H1 (cell line): ENCODE results near the gene MAPT. TPM values are rescaled to one million over a fixed set of nuclear protein-coding genes. Genes with fewer than 3 reads are reported as not detected.

Source experiments
- CTCF ChIA-PET: fragments of 300-600 bp; sonication (Branson Sonifier 250); formaldehyde crosslinking; loops from one replicate; lab custom pipeline; 2021; ENCODE audit not compliant: partially characterized antibody; lab: Charles Lee
- POLR2A ChIA-PET: fragments of 300-600 bp; sonication (Branson Sonifier 250); formaldehyde crosslinking; loops from one replicate; lab custom pipeline; 2021; ENCODE audit warnings: inconsistent platforms; ENCODE audit not compliant: partially characterized antibody; lab: Charles Lee
- DNase-seq, 2 experiments: peaks; one replicate each; pipeline versions ENCODE4 v3.0.0 to v3.0.0-alpha.2; 2010 to 2022; ENCODE audit warnings: low spot score in 2 of 2, low read depth in 1 of 2, mixed read lengths in 1 of 2
- FAIRE-seq: peaks from 2 replicates; lab custom pipeline; 2011; peaks lifted over from hg19 to GRCh38; lab: Jason Lieb, UNC
- H2AFZ ChIP-seq: 2 replicates; pipeline ENCODE4 v1.8.1; 2012; ENCODE audit warnings: low read length, inconsistent platforms
- H2AK5ac ChIP-seq: 2 replicates; pipeline ENCODE4 v1.6.1; 2013; ENCODE audit warnings: low read depth, low read length
- H2BK120ac ChIP-seq: replicated peaks from 2 replicates; pipeline ENCODE3; 2013; ENCODE audit warnings: low read depth, low read length, inconsistent platforms
- H2BK12ac ChIP-seq: 2 replicates; pipeline ENCODE4 v1.6.1; 2013; ENCODE audit warnings: low read depth, low read length
- H2BK15ac ChIP-seq: 2 replicates; pipeline ENCODE4 v1.6.1; 2013; ENCODE audit warnings: low read length
- H2BK20ac ChIP-seq: 2 replicates; pipeline ENCODE4 v1.6.1; 2013; ENCODE audit warnings: low read length
- H2BK5ac ChIP-seq: 2 replicates; pipeline ENCODE4 v1.6.1; 2013; ENCODE audit warnings: low read depth, low read length
- H3K14ac ChIP-seq: 2 replicates; pipeline ENCODE4 v1.6.1; 2013; ENCODE audit warnings: inconsistent platforms; ENCODE audit not compliant: insufficient read length
- H3K18ac ChIP-seq: 2 replicates; pipeline ENCODE4 v1.6.1; 2013; ENCODE audit warnings: low read length; ENCODE audit errors: extremely low read depth
- H3K23ac ChIP-seq: 2 replicates; pipeline ENCODE4 v1.6.1; 2013; ENCODE audit warnings: inconsistent platforms; ENCODE audit not compliant: insufficient read length
- H3K23me2 ChIP-seq: 2 replicates; pipeline ENCODE4 v1.6.1; 2013; ENCODE audit warnings: low read depth, low read length
- H3K27ac ChIP-seq: 2 replicates; pipeline ENCODE4 v1.6.1; 2011; ENCODE audit warnings: low read depth, low read length, inconsistent platforms
- H3K27me3 ChIP-seq, 4 experiments: replicated peaks in 1 of 4; 1 replicate in 1 of 4; 2 replicates in 3 of 4; pipeline versions ENCODE4 v1.6.1 to v1.8.1; 2011 to 2013; ENCODE audit warnings: low read length in 3 of 4, mild to moderate bottlenecking in 3 of 4, inconsistent platforms in 2 of 4, mixed read lengths in 2 of 4, moderate library complexity in 1 of 4; ENCODE audit not compliant: control insufficient read depth in 3 of 4, insufficient read depth in 3 of 4; ENCODE audit errors: extremely low read depth in 1 of 4
- H3K36me3 ChIP-seq, 4 experiments: 2 replicates each; pipeline versions ENCODE4 v1.6.1 to v1.8.1; 2011 to 2013; ENCODE audit warnings: mild to moderate bottlenecking in 4 of 4, low read length in 3 of 4, moderate library complexity in 2 of 4, control low read depth in 1 of 4, inconsistent platforms in 1 of 4; ENCODE audit not compliant: insufficient read depth in 4 of 4, control insufficient read depth in 2 of 4
- H3K4ac ChIP-seq: replicated peaks from 2 replicates; pipeline ENCODE3; 2013; ENCODE audit warnings: low read length, low read depth, mixed read lengths, inconsistent platforms; ENCODE audit not compliant: insufficient read length
- H3K4me1 ChIP-seq, 4 experiments: replicated peaks in 1 of 4; 1 replicate in 1 of 4; 2 replicates in 3 of 4; pipeline versions ENCODE4 v1.6.1 to v1.8.1; 2011 to 2013; ENCODE audit warnings: low read length in 3 of 4, inconsistent platforms in 2 of 4, mixed read lengths in 1 of 4; ENCODE audit not compliant: insufficient read depth in 4 of 4, control insufficient read depth in 3 of 4
- H3K4me2 ChIP-seq, 2 experiments: 2 replicates each; pipeline versions ENCODE4 v1.6.1 to v1.8.1; 2011 to 2013; ENCODE audit warnings: low read depth in 2 of 2, low read length in 2 of 2, control low read depth in 1 of 2, inconsistent platforms in 1 of 2, mild to moderate bottlenecking in 1 of 2; ENCODE audit not compliant: insufficient read depth in 1 of 2
- H3K4me3 ChIP-seq, 4 experiments: fragments of 200-600, 300-600 bp in 1 of 4; sonication (generic), shearing (Covaris generic), sonication (Bioruptor Twin) in 1 of 4; 2 replicates each; pipeline versions ENCODE4 v1.5.1 to v1.8.1; 2011 to 2016; ENCODE audit warnings: low read length in 4 of 4, low read depth in 3 of 4, control low read depth in 2 of 4, inconsistent platforms in 2 of 4, mild to moderate bottlenecking in 2 of 4, mixed read lengths in 1 of 4, moderate library complexity in 1 of 4; ENCODE audit not compliant: insufficient read depth in 2 of 4; ENCODE audit errors: extremely low read depth in 1 of 4
- H3K56ac ChIP-seq: replicated peaks from 2 replicates; pipeline ENCODE3; 2013; ENCODE audit warnings: low read depth, mild to moderate bottlenecking, mixed read lengths, low read length, inconsistent platforms; ENCODE audit not compliant: insufficient read length
- H3K79me1 ChIP-seq: 2 replicates; pipeline ENCODE4 v1.6.1; 2013; ENCODE audit warnings: low read depth, low read length, control low read depth
- H3K79me2 ChIP-seq, 2 experiments: 2 replicates each; pipeline versions ENCODE4 v1.6.1 to v1.8.1; 2012 to 2013; ENCODE audit warnings: low read length in 2 of 2, mild to moderate bottlenecking in 2 of 2, inconsistent platforms in 1 of 2; ENCODE audit not compliant: insufficient read depth in 2 of 2, control insufficient read depth in 1 of 2
- H3K9ac ChIP-seq, 4 experiments: replicated peaks in 1 of 4; 1 replicate in 1 of 4; 2 replicates in 3 of 4; pipeline versions ENCODE4 v1.6.1 to v1.8.1; 2011 to 2013; ENCODE audit warnings: low read depth in 3 of 4, low read length in 3 of 4, control low read depth in 2 of 4, mild to moderate bottlenecking in 2 of 4, moderate library complexity in 2 of 4, inconsistent platforms in 1 of 4; ENCODE audit errors: extremely low read depth in 1 of 4
- H3K9me3 ChIP-seq, 2 experiments: 2 replicates each; pipeline versions ENCODE4 v1.6.1 to v1.8.1; 2012 to 2013; ENCODE audit warnings: mild to moderate bottlenecking in 2 of 2, moderate library complexity in 2 of 2, control low read depth in 1 of 2, inconsistent platforms in 1 of 2, low read depth in 1 of 2, low read length in 1 of 2, mixed read lengths in 1 of 2; ENCODE audit not compliant: insufficient read depth in 2 of 2
- H4K20me1 ChIP-seq, 2 experiments: replicated peaks in 1 of 2; 2 replicates each; pipeline versions ENCODE3 to v1.8.1; 2011 to 2013; ENCODE audit warnings: inconsistent platforms in 2 of 2, low read length in 2 of 2, mild to moderate bottlenecking in 1 of 2; ENCODE audit not compliant: insufficient read depth in 2 of 2, control insufficient read depth in 1 of 2
- H4K5ac ChIP-seq: 2 replicates; pipeline ENCODE4 v1.6.1; 2013; ENCODE audit warnings: low read length, low read depth, mixed read lengths, inconsistent platforms; ENCODE audit not compliant: insufficient read length
- H4K8ac ChIP-seq: 2 replicates; pipeline ENCODE4 v1.8.0; 2013; ENCODE audit warnings: mild to moderate bottlenecking, moderate library complexity, low read length, inconsistent platforms; ENCODE audit not compliant: insufficient read depth; ENCODE audit errors: extremely low read depth
- H4K91ac ChIP-seq: replicated peaks from 2 replicates; pipeline ENCODE3; 2013; ENCODE audit warnings: low read length, mixed read lengths, inconsistent platforms; ENCODE audit not compliant: insufficient read length
- BRCA1 ChIP-seq: IDR thresholded peaks from 2 replicates; pipeline ENCODE4 v1.6.1; 2012; ENCODE audit warnings: low read depth, low read length, improper control_type of control experiment
- CREB1 ChIP-seq: IDR thresholded peaks from 2 replicates; pipeline ENCODE4 v1.6.1; 2012; ENCODE audit warnings: inconsistent platforms
- EGR1 ChIP-seq: IDR thresholded peaks from 2 replicates; pipeline ENCODE4 v1.6.1; 2011; ENCODE audit warnings: low read depth, low read length, borderline replicate concordance
- HDAC2 ChIP-seq, 2 experiments: fragments of 300-600 bp in 1 of 2; sonication (generic) in 1 of 2; IDR thresholded peaks; 2 replicates each; pipeline ENCODE4 v1.6.1; 2011 to 2012; ENCODE audit warnings: low read depth in 2 of 2, low read length in 2 of 2, mild to moderate bottlenecking in 2 of 2, moderate library complexity in 2 of 2, borderline replicate concordance in 1 of 2, inconsistent platforms in 1 of 2
- KDM4A ChIP-seq: IDR thresholded peaks from one replicate; pipeline ENCODE4 v1.7.1; 2012; ENCODE audit warnings: low read depth, mild to moderate bottlenecking, moderate library complexity, low read length, inconsistent platforms; ENCODE audit not compliant: severe bottlenecking
- MAFK ChIP-seq: IDR thresholded peaks from 2 replicates; pipeline ENCODE4 v1.6.1; 2012; ENCODE audit warnings: low read depth, mild to moderate bottlenecking, improper control_type of control experiment, low read length
- RBBP5 ChIP-seq: IDR thresholded peaks from 2 replicates; pipeline ENCODE4 v1.7.1; 2012; ENCODE audit warnings: low read depth, mild to moderate bottlenecking, inconsistent platforms, low read length, moderate library complexity, borderline replicate concordance
- TBP ChIP-seq: IDR thresholded peaks from 2 replicates; pipeline ENCODE4 v1.6.1; 2011; ENCODE audit warnings: low read depth, low read length, improper control_type of control experiment
- WGBS, 2 experiments: shearing (Covaris generic) in 1 of 2; methylation state at CpG; one replicate each; pipeline versions ENCODE4 v1.1.6 to v1.1.7; 2013 to 2015; ENCODE audit warnings: low lambda C conversion rate in 2 of 2, mixed read lengths in 2 of 2, inconsistent platforms in 1 of 2, low coverage in 1 of 2, missing lambda C conversion rate in 1 of 2; ENCODE audit not compliant: insufficient replicate concordance in 2 of 2, insufficient coverage in 1 of 2, insufficient read length in 1 of 2; ENCODE audit errors: extremely low coverage in 1 of 2, missing lambda C conversion rate in 1 of 2; 5-methylcytosine and 5-hydroxymethylcytosine counted together
- polyA plus RNA-seq, 7 experiments: library from polyadenylated mRNA; depleted of rRNA in 3 of 7; stranded (reverse) in 5 of 7; unstranded in 2 of 7; fragments of >200 nt in 5 of 7; fragments of 200-250 nt in 2 of 7; gene quantifications; 1 replicate in 5 of 7; 2 replicates in 1 of 7; 4 replicates in 1 of 7; pipeline versions ENCODE4 v1.2.1 to v1.2.3, GENCODE V29; 2011 to 2013; ENCODE audit warnings: missing spikeins in 2 of 7, mixed read lengths in 2 of 7
- total RNA-seq: library from RNA; stranded (reverse); fragmentation: NEBNext Ultra II Directional; extraction: Animal tissue kit (Norgen Biotek cat#: 25700); gene quantifications from 2 replicates; pipeline ENCODE4 v1.2.1, GENCODE V29; 2021
- TF ChIP-seq, protein P1 (sequence below): IDR thresholded peaks from 2 replicates; pipeline ENCODE4 v1.6.1; 2012; ENCODE audit warnings: low read length, inconsistent platforms
- TF ChIP-seq, protein P2 (sequence below): IDR thresholded peaks from 2 replicates; pipeline ENCODE4 v1.6.1; 2011; ENCODE audit warnings: low read depth, mild to moderate bottlenecking, low read length; ENCODE audit not compliant: insufficient read depth

Gene MAPT
- total and polyA plus RNA-seq, 2 of the 8 experiments (the other 6 are each of a cell fraction or from before 2014, with no cell fraction given) = 0.54 to 1.7 TPM

DNA sequence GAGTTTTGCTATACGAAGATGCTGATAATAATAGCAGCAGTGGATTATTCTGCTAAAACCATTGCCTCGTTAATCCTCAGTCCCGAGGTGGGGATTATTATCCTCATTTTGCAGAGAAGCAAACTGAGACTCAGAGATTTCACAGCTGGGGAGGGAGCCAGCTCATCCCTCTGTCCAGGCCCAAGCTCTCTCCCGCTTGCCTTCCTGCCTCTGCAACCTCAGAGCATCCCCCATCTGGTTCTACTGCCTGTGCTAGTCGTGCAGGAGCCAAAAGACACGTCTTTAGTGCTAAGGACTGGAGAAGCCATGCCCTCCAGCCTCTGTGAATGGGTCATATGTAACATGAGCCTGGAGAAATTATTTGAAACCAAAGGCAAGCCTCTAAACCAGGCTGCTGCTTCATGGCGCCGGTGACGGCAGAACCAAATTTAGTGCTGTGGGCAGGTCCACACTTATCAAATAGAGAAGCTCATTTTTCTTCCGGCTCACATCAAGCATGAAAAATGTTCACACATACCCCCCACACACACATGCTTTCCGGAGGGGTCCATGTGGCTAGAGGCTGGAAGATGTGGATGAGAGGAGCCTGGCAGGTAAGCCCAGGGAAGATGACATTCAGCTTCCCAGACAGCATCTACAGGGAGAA is 13.5 kb downstream of the MAPT start:
- Histone ChIP-seq H3K56ac (no peak overlapping the region), H4K5ac (no peak overlapping the region), H3K79me1 (no peaks in the 10 kb centered on the region), H3K79me2 (no peaks in the 10 kb centered on the region), H3K4ac (no peak overlapping the region), H2BK12ac (no peak overlapping the region), H2AK5ac (no peak overlapping the region), H3K36me3 (no peaks in the 10 kb centered on the region), H3K18ac (no peak overlapping the region), H3K27ac (no peak overlapping the region), H3K4me2 (0 out of 4 replicates have a peak overlapping the region, but pooled peaks of 1 of the 2 experiments have one; percentile 17), H4K91ac (no peak overlapping the region), H4K20me1 (no peaks in the 10 kb centered on the region), H3K23ac (no peak overlapping the region), H3K27me3 (no peaks in the 10 kb centered on the region), H2AFZ (no peak overlapping the region; the same call in 1 of the 2 replicates), H2BK15ac (no peak overlapping the region), H2BK20ac (no peak overlapping the region), H3K4me1 (peaks cover 0 to 6% (median 4%) of the 10 kb centered on the region in 4 experiments), H3K23me2 (no peaks in the 10 kb centered on the region), H2BK5ac (no peak overlapping the region), H2BK120ac (no peak overlapping the region), H3K9me3 (peaks cover 3% of the 10 kb centered on the region in 2 experiments; a peak in 2 of 4 replicates), H3K14ac (no peak overlapping the region), H3K4me3 (no peak overlapping the region), H4K8ac (peak overlapping the region; percentile 23; the same call in 1 of the 2 replicates), H3K9ac (no peak overlapping the region)
- ChIA-PET POLR2A (interaction anchor here (0.8 kb wide), 1 partner anchor 10 kb away, joined by 3 read pairs; no protein-coding TSS in a partner anchor), CTCF (interaction anchor here (0.6 to 2.7 kb wide), 11 partner anchors 9 to 237 kb away, joined by 3 to 9 read pairs (median 4); no protein-coding TSS in a partner anchor)
- WGBS, 2 experiments = 73% methylated on average over 11 of the region's 11 CpGs; no CpG with 5 or more reads in 1 of the 2 experiments
- no peak for DNase-seq
- FAIRE-seq = no peak
- TF ChIP-seq MAFK (no peak), HDAC2 (IDR thresholded peaks at IDR 0.05; ENCODE audit: borderline replicate concordance in 1 of 2, low read depth in 2 of 2, low read length in 2 of 2) (no peak), KDM4A (no peak), RBBP5 (no peak), CREB1 (no peak), TBP (no peak), EGR1 (no peak), BRCA1 (no peak)
- TF ChIP-seq, protein P1, sequence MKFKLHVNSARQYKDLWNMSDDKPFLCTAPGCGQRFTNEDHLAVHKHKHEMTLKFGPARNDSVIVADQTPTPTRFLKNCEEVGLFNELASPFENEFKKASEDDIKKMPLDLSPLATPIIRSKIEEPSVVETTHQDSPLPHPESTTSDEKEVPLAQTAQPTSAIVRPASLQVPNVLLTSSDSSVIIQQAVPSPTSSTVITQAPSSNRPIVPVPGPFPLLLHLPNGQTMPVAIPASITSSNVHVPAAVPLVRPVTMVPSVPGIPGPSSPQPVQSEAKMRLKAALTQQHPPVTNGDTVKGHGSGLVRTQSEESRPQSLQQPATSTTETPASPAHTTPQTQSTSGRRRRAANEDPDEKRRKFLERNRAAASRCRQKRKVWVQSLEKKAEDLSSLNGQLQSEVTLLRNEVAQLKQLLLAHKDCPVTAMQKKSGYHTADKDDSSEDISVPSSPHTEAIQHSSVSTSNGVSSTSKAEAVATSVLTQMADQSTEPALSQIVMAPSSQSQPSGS = no peak
- TF ChIP-seq, protein P2, sequence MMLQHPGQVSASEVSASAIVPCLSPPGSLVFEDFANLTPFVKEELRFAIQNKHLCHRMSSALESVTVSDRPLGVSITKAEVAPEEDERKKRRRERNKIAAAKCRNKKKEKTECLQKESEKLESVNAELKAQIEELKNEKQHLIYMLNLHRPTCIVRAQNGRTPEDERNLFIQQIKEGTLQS = no peak
